BJ (cell line): Measurements from ENCODE around the gene IGFBP6. TPM values are rescaled to one million over a fixed set of nuclear protein-coding genes. Genes with fewer than 3 reads are reported as not detected.

Source experiments
- CTCF ChIA-PET: fragments of 350-600 bp; formaldehyde crosslinking; extraction: SDS; loops from one replicate; lab custom pipeline; 2021; ENCODE audit warnings: antibody characterized with exemption, inconsistent platforms; lab: Yijun Ruan, JAX
- POLR2A ChIA-PET: fragments of 300-600 bp; sonication (Branson Sonifier 250); formaldehyde crosslinking; extraction: SDS; loops from one replicate; lab custom pipeline; 2021; ENCODE audit warnings: antibody characterized with exemption; lab: Charles Lee
- DNase-seq: peaks from one replicate; pipeline ENCODE4 v3.0.0-alpha.2; 2011; ENCODE audit warnings: low read depth
- H3K27me3 ChIP-seq: 2 replicates; pipeline ENCODE4 v1.6.0; 2011; ENCODE audit warnings: low read length; ENCODE audit not compliant: control insufficient read depth, insufficient read depth
- H3K36me3 ChIP-seq: 2 replicates; pipeline ENCODE4 v1.5.1; 2011; ENCODE audit warnings: low read length; ENCODE audit not compliant: control insufficient read depth, insufficient read depth
- H3K4me3 ChIP-seq: 2 replicates; pipeline ENCODE4 v1.5.1; 2011; ENCODE audit warnings: low read depth, mild to moderate bottlenecking, control low read depth, low read length
- CTCF ChIP-seq: IDR thresholded peaks from 2 replicates; pipeline ENCODE4 v1.5.1; 2011; ENCODE audit warnings: low read depth, mild to moderate bottlenecking, control low read depth, inconsistent platforms, low read length, moderate library complexity; ENCODE audit not compliant: insufficient read depth
- polyA plus RNA-seq: library from polyadenylated mRNA; depleted of rRNA; stranded (reverse); fragments of >200 nt; gene quantifications from 2 replicates; pipeline ENCODE4 v1.2.3, GENCODE V29; 2011

Gene IGFBP6
- polyA plus RNA-seq, 1 experiment: 860 TPM

DNA sequence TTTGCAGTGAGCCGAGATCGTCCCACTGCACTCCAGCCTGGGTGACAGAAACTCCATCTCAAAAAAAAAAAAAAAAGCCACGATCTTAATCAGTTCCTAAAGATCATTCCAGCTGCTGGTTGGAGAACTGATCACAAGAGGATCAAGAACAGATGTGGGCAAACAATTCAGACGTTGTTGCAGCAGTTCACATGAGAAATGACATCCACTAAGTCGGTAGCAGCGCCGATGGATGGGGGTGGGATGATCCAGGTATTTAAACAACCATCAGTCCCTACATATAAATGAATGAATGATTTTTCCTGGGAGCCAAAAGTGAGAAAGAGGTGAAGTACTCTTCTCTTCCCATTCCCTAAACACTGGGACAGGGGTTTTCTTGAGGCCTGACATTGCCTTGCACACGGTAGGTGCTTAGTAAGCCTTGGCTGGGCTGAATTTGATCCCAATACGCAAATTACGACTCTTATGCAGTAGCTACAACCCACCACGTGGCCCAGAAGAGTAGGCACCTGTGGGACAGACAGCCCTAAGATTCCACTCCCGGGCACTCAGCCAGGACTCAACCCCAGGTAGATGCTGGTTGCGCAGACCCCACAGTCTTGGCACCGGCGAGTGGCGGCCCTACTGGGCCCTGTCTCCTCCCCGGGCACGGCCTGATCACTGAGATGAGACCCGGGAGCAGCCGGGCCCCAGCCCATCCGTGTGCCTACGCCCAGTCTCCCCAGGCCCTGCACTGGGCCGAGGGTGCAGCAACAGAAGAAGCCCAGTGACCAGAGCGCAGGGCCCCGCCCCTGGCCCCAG lies 18.8 kb upstream of the IGFBP6 start:
- POLR2A ChIA-PET: interaction anchor here (0.5 to 1.2 kb wide), 10 partner anchors 10 to 270 kb away, joined by 3 to 14 read pairs (median 4); partner anchors contain the start of genes CSAD, IGFBP6, TNS2 and ZNF740
- peaks cover 18% of the 10 kb centered on the region for H3K36me3 ChIP-seq
- CTCF ChIA-PET: interaction anchor here (0.9 to 9.6 kb wide), 6 partner anchors 8 to 31 kb away, joined by 3 to 80 read pairs (median 22); partner anchors contain the start of gene IGFBP6
- no peak for DNase-seq
- H3K27me3 ChIP-seq: no peaks in the 10 kb centered on the region
- peak overlapping the region; percentile 74 for H3K4me3 ChIP-seq
- TF ChIP-seq CTCF: no peak

DNA sequence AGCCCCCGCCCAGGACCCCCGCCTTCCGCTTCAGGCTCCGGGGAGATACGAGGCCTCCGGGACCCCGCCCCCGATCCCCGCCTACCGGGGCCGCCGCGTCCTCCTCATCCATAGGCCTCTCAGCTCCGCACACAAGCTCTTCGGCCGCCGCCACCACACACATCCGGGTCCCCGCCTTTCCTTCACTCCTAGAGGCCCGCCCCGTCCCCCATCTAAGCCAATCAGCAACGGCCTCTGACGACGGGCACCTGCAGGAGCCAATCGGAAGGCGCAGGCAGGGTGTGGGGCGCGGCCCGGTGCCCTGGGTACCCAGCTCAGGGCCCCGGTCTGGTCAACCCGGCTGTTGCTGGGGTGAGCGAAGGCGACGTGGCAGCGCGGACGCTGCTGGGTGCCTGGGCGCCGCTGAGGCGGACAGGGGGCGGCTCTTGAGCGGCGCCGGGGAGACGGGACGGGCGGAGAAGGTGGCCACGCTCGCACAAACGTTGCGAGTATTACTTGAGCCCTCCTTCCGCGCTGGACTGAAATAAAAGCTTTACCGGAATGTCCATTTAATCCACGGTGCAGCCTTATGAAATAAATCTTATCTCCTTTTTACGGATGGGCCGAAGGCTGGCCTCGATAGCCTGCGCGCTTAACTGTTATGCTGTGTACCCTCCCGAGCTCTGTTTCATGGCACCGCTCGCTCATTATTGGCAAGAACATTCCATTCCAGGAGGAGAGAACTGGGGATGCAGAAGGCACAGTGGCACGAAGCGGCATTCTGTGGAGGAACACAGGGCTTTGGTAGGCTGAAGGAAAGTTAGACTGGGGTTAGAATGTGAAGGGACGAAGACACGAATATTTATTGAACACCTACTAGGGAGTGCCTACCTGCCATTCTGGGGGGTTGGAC lies 18.0 kb upstream of the IGFBP6 start, which contains the start of gene SPRYD3:
TSS of gene SPRYD3 (minus strand) at position 165 of the 892 bp plus-strand sequence. CDS start at position 108, 57 bp downstream.
- Histone ChIP-seq H3K36me3 (peaks cover 11% of the 10 kb centered on the region), H3K4me3 (peak within 1 kb of the TSS; percentile 74), H3K27me3 (no peaks in the 10 kb centered on the region)
- ChIA-PET POLR2A (interaction anchor here (0.5 to 1.2 kb wide), 10 partner anchors 11 to 270 kb away, joined by 3 to 14 read pairs (median 4); partner anchors contain the start of genes CSAD, IGFBP6, TNS2 and ZNF740), CTCF (interaction anchor here (0.6 to 9.6 kb wide), 8 partner anchors 9 to 119 kb away, joined by 3 to 80 read pairs (median 8); partner anchors contain the start of gene IGFBP6)
- TF ChIP-seq CTCF: no peak
- DNase-seq: peak; percentile 84

GRCh38 chr12:53082637-53083175 lies 14.8 kb upstream of the IGFBP6 start:
- POLR2A ChIA-PET: no interaction called here
- no peak for TF ChIP-seq CTCF

DNA sequence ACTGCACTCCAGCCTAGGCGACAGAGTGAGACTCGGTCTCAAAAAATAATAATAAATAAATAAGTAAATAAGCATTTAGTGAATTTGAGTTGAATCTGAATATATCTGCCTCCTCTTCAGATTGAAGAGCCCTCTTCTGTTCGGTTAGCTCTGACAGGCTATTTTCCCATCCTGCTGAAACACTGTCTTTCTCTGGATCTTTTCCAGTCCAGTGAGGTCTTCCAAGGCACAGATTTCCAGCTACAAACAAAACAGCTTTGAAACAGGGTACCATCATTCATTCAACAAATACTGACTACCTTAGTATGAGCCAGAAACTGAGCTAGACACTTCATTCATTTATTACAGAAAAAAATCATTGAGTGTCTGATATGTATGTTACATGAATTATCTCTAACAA lies 11.1 kb upstream of the IGFBP6 start:
- POLR2A ChIA-PET: no interaction called here
- no peak for TF ChIP-seq CTCF

More at GRCh38 chr12:53082637-53083175, 14.8 kb upstream of the IGFBP6 start:
- CTCF ChIA-PET: interaction anchor here (0.6 to 9.6 kb wide), 3 partner anchors 11 to 817 kb away, joined by 3 to 59 read pairs (median 33); partner anchors contain the start of gene IGFBP6
- Histone ChIP-seq H3K27me3 (no peaks in the 10 kb centered on the region), H3K4me3 (no peak overlapping the region), H3K36me3 (no peaks in the 10 kb centered on the region)
- no peak for DNase-seq

More for the DNA sequence above, 11.1 kb upstream of the IGFBP6 start:
- Histone ChIP-seq H3K27me3 (no peaks in the 10 kb centered on the region), H3K4me3 (no peak overlapping the region), H3K36me3 (no peaks in the 10 kb centered on the region)
- no peak for DNase-seq
- CTCF ChIA-PET: interaction anchor here (1.0 to 4.4 kb wide), 4 partner anchors 13 to 39 kb away, joined by 3 to 24 read pairs (median 8); no protein-coding TSS in a partner anchor
